ENCODE measurements around the gene SNRK. TPM values are rescaled to one million over a fixed set of nuclear protein-coding genes. Genes with fewer than 3 reads are reported as not detected.

The SNRK gene
- total and polyA plus RNA-seq, 9 of the 15 experiments (the other 6 are each of a cell fraction or from before 2014, with no cell fraction given), result 1.7 to 12.3 (median 7.3) TPM

DNA sequence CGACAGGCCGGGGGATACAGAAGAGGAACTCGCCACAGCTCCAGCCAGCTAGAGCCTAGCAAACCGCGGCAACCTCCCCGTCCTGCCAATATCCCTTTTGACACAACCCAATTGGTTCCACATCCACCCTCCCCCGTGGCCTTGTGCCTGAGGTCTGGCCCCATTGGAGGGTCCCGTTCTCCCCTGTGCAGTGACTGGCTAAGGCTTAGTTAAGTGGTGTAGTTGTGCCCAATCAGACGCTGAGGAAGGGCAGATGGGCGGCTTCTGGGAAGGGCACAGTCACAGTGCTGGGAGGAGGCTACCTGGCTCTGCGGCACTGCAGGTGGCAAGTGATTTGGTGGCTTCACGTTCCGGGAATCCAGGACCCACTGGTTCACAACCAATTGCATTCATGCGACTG, 78.6 kb downstream of the SNRK start:
- in situ Hi-C loops (cut with MboI) (no loop called here), intact Hi-C loops (cut with micrococcal nuclease) (no loop called here)
- H3K9me3 ChIP-seq (replicated peaks; ENCODE audit: control insufficient read depth, insufficient read depth, low read depth, low read length), result no peaks in the 10 kb centered on the region
- WGBS (ENCODE audit: insufficient coverage, low coverage, missing lambda C conversion rate), result 56% methylated on average over 14 of the region's 14 CpGs
- no peak overlapping the region for H3K4me2 ChIP-seq (ENCODE audit: insufficient read depth, low read length)
- H3K36me3 ChIP-seq (ENCODE audit: control insufficient read depth, insufficient read depth, low read length), result no peaks in the 10 kb centered on the region; the same call in 2 of the 3 replicates
- no peak for ATAC-seq
- no peak overlapping the region for H2AFZ ChIP-seq (ENCODE audit: low read depth, low read length)
- H3K27ac ChIP-seq (ENCODE audit: extremely low read depth, low read depth, low read length), result no peak overlapping the region
- H3K4me1 ChIP-seq (replicated peaks in 1 of 2; ENCODE audit: control insufficient read depth in 2 of 2, insufficient read depth in 2 of 2, low read length in 2 of 2), result peaks cover 0 to 15% of the 10 kb centered on the region in 2 experiments; a peak in 1 of 5 replicates
- ChIA-PET POLR2A (interaction anchor here (0.5 kb wide), 1 partner anchor 179 kb away, joined by 3 read pairs; no protein-coding TSS in a partner anchor), CTCF (ENCODE audit: low intra/inter-chr PET ratio) (no interaction called here)
- no peak for TF ChIP-seq SRSF7 (optimal IDR thresholded peaks at IDR 0.05; ENCODE audit: low read depth, low read length)
- TF ChIP-seq NFYB (IDR thresholded peaks at IDR 0.05; ENCODE audit: extremely low read depth, insufficient read length), result peak; percentile 8
- no peak for TF ChIP-seq ZNF444 (CRISPR knock-in tag; IDR thresholded peaks at IDR 0.05)
- peak; percentile 12 for TF ChIP-seq FOS (IDR thresholded peaks at IDR 0.05; ENCODE audit: extremely low read depth, insufficient read length)
- no peaks in the 10 kb centered on the region for H3K79me2 ChIP-seq (ENCODE audit: control insufficient read depth, insufficient read depth, low read length)
- DNase-seq (ENCODE audit: extremely low read depth in 1 of 4, low spot score in 3 of 4), result no peak
- BruUV-seq (replicated peaks), result no TSS peak
- H3K9ac ChIP-seq (ENCODE audit: insufficient read depth in 1 of 2, low read depth in 2 of 2, low read length in 2 of 2), result no peak overlapping the region
- no peak for FAIRE-seq
- no peaks in the 10 kb centered on the region; the same call in 1 of the 2 replicates for H4K20me1 ChIP-seq (replicated peaks; ENCODE audit: control insufficient read depth, insufficient read depth, low read length)
- H3K9me1 ChIP-seq (ENCODE audit: control insufficient read depth, insufficient read depth, low read length), result peaks cover 4% of the 10 kb centered on the region
- no peak overlapping the region for H3K4me3 ChIP-seq
- H3K27me3 ChIP-seq (ENCODE audit: control insufficient read depth in 2 of 2, insufficient read depth in 2 of 2, low read length in 2 of 2), result no peaks in the 10 kb centered on the region

DNA sequence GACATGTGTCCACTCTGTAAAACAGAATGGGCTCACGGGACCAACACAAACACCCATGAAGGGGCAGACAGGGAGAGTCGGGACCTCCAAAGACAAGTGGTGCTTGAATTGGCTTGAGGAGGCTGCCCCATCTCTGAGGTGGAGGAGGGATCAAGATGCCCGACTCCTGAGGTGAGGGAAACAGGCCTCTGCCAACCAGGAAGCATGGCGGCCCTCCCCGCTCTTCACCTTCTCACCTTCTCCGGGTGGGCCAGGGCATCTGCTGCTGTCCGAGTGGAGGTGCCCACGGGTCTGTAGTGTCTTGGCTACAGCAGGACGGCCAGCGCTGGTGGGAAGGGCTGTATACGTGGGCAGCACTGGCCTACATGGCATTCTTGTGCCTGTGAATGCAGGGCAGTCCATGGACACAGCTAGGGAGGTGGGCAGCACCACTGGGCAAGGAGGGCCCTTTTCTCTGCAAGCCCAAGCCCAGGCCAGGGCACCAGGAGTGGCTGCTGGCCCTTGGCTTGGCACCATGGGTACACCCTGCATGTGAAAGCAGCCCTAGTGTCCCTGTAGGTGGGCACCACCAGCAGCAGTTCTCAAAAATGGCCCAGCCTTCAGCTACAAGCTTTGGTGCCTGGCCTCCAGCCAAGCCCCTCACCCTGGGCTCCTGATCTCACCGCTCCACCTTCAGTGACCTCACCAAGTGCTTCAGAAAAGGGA, 79.4 kb downstream of the SNRK start:
- Histone ChIP-seq H3K9me1 (ENCODE audit: control insufficient read depth, insufficient read depth, low read length) (peaks cover 4% of the 10 kb centered on the region), H3K36me3 (ENCODE audit: control insufficient read depth, insufficient read depth, low read length) (no peaks in the 10 kb centered on the region; the same call in 2 of the 3 replicates), H3K9ac (ENCODE audit: insufficient read depth in 1 of 2, low read depth in 2 of 2, low read length in 2 of 2) (no peak overlapping the region), H3K4me1 (replicated peaks in 1 of 2; ENCODE audit: control insufficient read depth in 2 of 2, insufficient read depth in 2 of 2, low read length in 2 of 2) (peaks cover 0 to 15% of the 10 kb centered on the region in 2 experiments; a peak in 1 of 5 replicates), H3K27me3 (ENCODE audit: control insufficient read depth in 2 of 2, insufficient read depth in 2 of 2, low read length in 2 of 2) (no peaks in the 10 kb centered on the region), H2AFZ (ENCODE audit: low read depth, low read length) (no peak overlapping the region), H3K4me3 (no peak overlapping the region), H3K79me2 (ENCODE audit: control insufficient read depth, insufficient read depth, low read length) (no peaks in the 10 kb centered on the region), H3K27ac (ENCODE audit: extremely low read depth, low read depth, low read length) (no peak overlapping the region), H4K20me1 (replicated peaks; ENCODE audit: control insufficient read depth, insufficient read depth, low read length) (no peaks in the 10 kb centered on the region; the same call in 1 of the 2 replicates), H3K4me2 (ENCODE audit: insufficient read depth, low read length) (no peak overlapping the region), H3K9me3 (replicated peaks; ENCODE audit: control insufficient read depth, insufficient read depth, low read depth, low read length) (no peaks in the 10 kb centered on the region)
- intact Hi-C loops (cut with micrococcal nuclease), result no loop called here
- CTCF ChIA-PET (ENCODE audit: low intra/inter-chr PET ratio), result no interaction called here
- in situ Hi-C loops (cut with MboI), result no loop called here
- TF ChIP-seq NFIC (IDR thresholded peaks at IDR 0.05) (0 out of 2 replicates have a peak, but pooled peaks have one; percentile 12), SPI1 (IDR thresholded peaks at IDR 0.05; ENCODE audit: borderline replicate concordance, low read depth, low read length) (0 out of 2 replicates have a peak, but pooled peaks have one; percentile 10), MCM2 (IDR thresholded peaks at IDR 0.05; ENCODE audit: low read depth) (no peak)
- FAIRE-seq, result no peak
- POLR2A ChIA-PET, result interaction anchor here (0.6 kb wide), 1 partner anchor 163 kb away, joined by 3 read pairs; no protein-coding TSS in a partner anchor
- no peak for DNase-seq (ENCODE audit: extremely low read depth in 1 of 4, low spot score in 3 of 4)
- 61% methylated on average over 12 of the region's 12 CpGs for WGBS (ENCODE audit: insufficient coverage, low coverage, missing lambda C conversion rate)
- BruUV-seq (replicated peaks), result no TSS peak
- no peak for ATAC-seq

Data from K562 (cell line).